GM18498 (cell line): ENCODE data around the gene SCMH1.

Experiments
- ATAC-seq: cut with Tn5 transposase; IDR thresholded peaks from one replicate; pipeline ENCODE4 v1.9.1; 2021; ENCODE audit warnings: mild to moderate bottlenecking, moderate library complexity; ENCODE audit not compliant: unreplicated experiment

Gene SCMH1

GRCh38 chr1:41241749-41242341 is at the start of gene SCMH1:
Gene SCMH1 (minus strand): TSS chr1:41242306. CDS start chr1:41186133, 56,173 bp downstream.
- peak; percentile 48 for ATAC-seq

- no peak for ATAC-seq
Observed at GRCh38 chr1:41291195-41291594, 49.1 kb upstream of the SCMH1 start.

- ATAC-seq: no peak
Observed at GRCh38 chr1:41289196-41289595, 47.1 kb upstream of the SCMH1 start.

- ATAC-seq: no peak
Observed at GRCh38 chr1:41286992-41287391, 44.9 kb upstream of the SCMH1 start.

GRCh38 chr1:41286486-41286885 is 44.4 kb upstream of the SCMH1 start:
- no peak for ATAC-seq

- ATAC-seq: no peak
Observed at GRCh38 chr1:41285818-41286217, 43.7 kb upstream of the SCMH1 start.

GRCh38 chr1:41284121-41284520 is 42.0 kb upstream of the SCMH1 start:
- ATAC-seq: no peak

- no peak for ATAC-seq
Observed at GRCh38 chr1:41282679-41283317, 40.7 kb upstream of the SCMH1 start.

GRCh38 chr1:41281334-41281733 is 39.2 kb upstream of the SCMH1 start:
- ATAC-seq: no peak

- ATAC-seq: no peak
Observed at GRCh38 chr1:41280202-41281032, 38.3 kb upstream of the SCMH1 start.

GRCh38 chr1:41278076-41278475 is 36.0 kb upstream of the SCMH1 start:
- ATAC-seq: no peak

- no peak for ATAC-seq
Observed at GRCh38 chr1:41277371-41277975, 35.4 kb upstream of the SCMH1 start.

- no peak for ATAC-seq
Observed at GRCh38 chr1:41275831-41276230, 33.7 kb upstream of the SCMH1 start.

- no peak for ATAC-seq
Observed at GRCh38 chr1:41274752-41275545, 32.8 kb upstream of the SCMH1 start.

- no peak for ATAC-seq
Observed at GRCh38 chr1:41272601-41273000, 30.5 kb upstream of the SCMH1 start.

- no peak for ATAC-seq
Observed at GRCh38 chr1:41268154-41268770, 26.2 kb upstream of the SCMH1 start.

- ATAC-seq: no peak
Observed at GRCh38 chr1:41261926-41262618, 20.0 kb upstream of the SCMH1 start.

GRCh38 chr1:41260768-41261167 is 18.7 kb upstream of the SCMH1 start:
- ATAC-seq: no peak

- ATAC-seq: no peak
Observed at GRCh38 chr1:41259221-41259620, 17.1 kb upstream of the SCMH1 start.

GRCh38 chr1:41255978-41256377 is 13.9 kb upstream of the SCMH1 start:
- no peak for ATAC-seq
